IMR-90 (cell line): ENCODE results near the gene PROSER2. TPM values are rescaled to one million over a fixed set of nuclear protein-coding genes. Genes with fewer than 3 reads are reported as not detected.

Experiments
- ATAC-seq: fragments of 200-7000 bp; cut with Tn5 transposase; 2 replicates; pipeline ENCODE4 v1.9.1; 2020; ENCODE audit warnings: low read depth, mild to moderate bottlenecking, moderate library complexity
- BruUV-seq: library from RNA; stranded (reverse); fragments of 400-500 nt; replicated peaks from 2 replicates; lab custom pipeline; 2021; lab: Mats Ljungman, UMichigan
- CTCF ChIA-PET: fragments of 300-600 bp; formaldehyde crosslinking; extraction: SDS; loops from one replicate; lab custom pipeline; 2021; ENCODE audit warnings: antibody characterized with exemption; lab: Yijun Ruan, JAX
- POLR2A ChIA-PET: fragments of 300-600 bp; sonication (Branson Sonifier 250); formaldehyde crosslinking; loops from one replicate; lab custom pipeline; 2022; ENCODE audit warnings: antibody characterized with exemption; ENCODE audit not compliant: unreplicated experiment; lab: Charles Lee
- DNase-seq: peaks from one replicate; pipeline ENCODE4 v3.0.0; 2013
- H2AFZ ChIP-seq: replicated peaks from 2 replicates; pipeline ENCODE3; 2013; ENCODE audit warnings: low read length, mild to moderate bottlenecking; ENCODE audit not compliant: poor library complexity
- H2AK5ac ChIP-seq: 2 replicates; pipeline ENCODE4 v1.6.1; 2013; ENCODE audit warnings: low read depth, low read length, inconsistent platforms
- H2AK9ac ChIP-seq: replicated peaks from 2 replicates; pipeline ENCODE3; 2013; ENCODE audit warnings: mild to moderate bottlenecking, low read depth, low read length, moderate library complexity; ENCODE audit not compliant: poor library complexity
- H2BK120ac ChIP-seq: 2 replicates; pipeline ENCODE4 v1.6.1; 2013; ENCODE audit warnings: low read depth, low read length, inconsistent platforms
- H2BK15ac ChIP-seq: 3 replicates; pipeline ENCODE4 v1.6.1; 2013; ENCODE audit warnings: low read depth, low read length, inconsistent platforms
- H2BK20ac ChIP-seq: 2 replicates; pipeline ENCODE4 v1.6.1; 2013; ENCODE audit warnings: low read depth, mild to moderate bottlenecking, inconsistent platforms, low read length, moderate library complexity
- H2BK5ac ChIP-seq: 2 replicates; pipeline ENCODE4 v1.6.1; 2013; ENCODE audit warnings: mild to moderate bottlenecking, low read depth, low read length, inconsistent platforms; ENCODE audit not compliant: poor library complexity, severe bottlenecking
- H3K14ac ChIP-seq: replicated peaks from 2 replicates; pipeline ENCODE4 v1.6.1; 2013; ENCODE audit warnings: low read depth, low read length, inconsistent platforms
- H3K18ac ChIP-seq: 2 replicates; pipeline ENCODE4 v1.6.1; 2013; ENCODE audit warnings: low read depth, low read length, control low read depth
- H3K23ac ChIP-seq: 2 replicates; pipeline ENCODE4 v1.6.1; 2013; ENCODE audit warnings: low read depth, low read length, inconsistent platforms
- H3K27ac ChIP-seq: 2 replicates; pipeline ENCODE4 v1.5.1; 2013; ENCODE audit warnings: mild to moderate bottlenecking, control low read depth, low read length; ENCODE audit not compliant: insufficient read depth
- H3K27me3 ChIP-seq: 2 replicates; pipeline ENCODE4 v1.6.1; 2013; ENCODE audit warnings: low read length; ENCODE audit not compliant: control insufficient read depth, insufficient read depth
- H3K36me3 ChIP-seq: 2 replicates; pipeline ENCODE4 v1.6.1; 2013; ENCODE audit warnings: low read length, mixed read lengths; ENCODE audit not compliant: control insufficient read depth, insufficient read depth
- H3K4ac ChIP-seq: 2 replicates; pipeline ENCODE4 v1.6.1; 2013; ENCODE audit warnings: low read depth, low read length, inconsistent platforms
- H3K4me1 ChIP-seq: 2 replicates; pipeline ENCODE4 v1.6.1; 2013; ENCODE audit warnings: low read length, mixed read lengths; ENCODE audit not compliant: control insufficient read depth, insufficient read depth
- H3K4me2 ChIP-seq: 2 replicates; pipeline ENCODE4 v1.6.1; 2013; ENCODE audit warnings: low read depth, mild to moderate bottlenecking, control low read depth, low read length, moderate library complexity
- H3K4me3 ChIP-seq: 2 replicates; pipeline ENCODE4 v1.5.1; 2013; ENCODE audit warnings: low read depth, mild to moderate bottlenecking, control low read depth, low read length, moderate library complexity; ENCODE audit not compliant: insufficient read depth
- H3K56ac ChIP-seq: 2 replicates; pipeline ENCODE4 v1.6.1; 2013; ENCODE audit warnings: low read length, inconsistent platforms; ENCODE audit not compliant: insufficient read depth; ENCODE audit errors: extremely low read depth
- H3K79me1 ChIP-seq, 2 experiments: 2 replicates each; pipeline ENCODE4 v1.6.1; 2013; ENCODE audit warnings: low read length in 2 of 2, inconsistent platforms in 1 of 2, low read depth in 1 of 2
- H3K9ac ChIP-seq: 2 replicates; pipeline ENCODE4 v1.6.1; 2013; ENCODE audit warnings: low read depth, low read length, control low read depth
- H3K9me1 ChIP-seq: 2 replicates; pipeline ENCODE4 v1.6.1; 2013; ENCODE audit warnings: low read length, inconsistent platforms; ENCODE audit not compliant: insufficient read depth
- H3K9me3 ChIP-seq: 2 replicates; pipeline ENCODE4 v1.6.1; 2013; ENCODE audit warnings: low read length; ENCODE audit not compliant: control insufficient read depth, insufficient read depth
- H4K20me1 ChIP-seq: 2 replicates; pipeline ENCODE4 v1.6.1; 2013; ENCODE audit warnings: low read length, inconsistent platforms; ENCODE audit not compliant: insufficient read depth
- H4K5ac ChIP-seq: 2 replicates; pipeline ENCODE4 v1.6.1; 2013; ENCODE audit warnings: mild to moderate bottlenecking, low read depth, low read length, control low read depth
- H4K8ac ChIP-seq, 2 experiments: 2 replicates each; pipeline ENCODE4 v1.6.1; 2013; ENCODE audit warnings: low read depth in 2 of 2, low read length in 2 of 2, control low read depth in 1 of 2, inconsistent platforms in 1 of 2
- H4K91ac ChIP-seq: 2 replicates; pipeline ENCODE4 v1.6.1; 2013; ENCODE audit warnings: low read depth, low read length, inconsistent platforms; ENCODE audit not compliant: insufficient read depth
- BHLHE40 ChIP-seq: fragments of 150-350 bp; IDR thresholded peaks from 2 replicates; pipeline ENCODE4 v1.6.1; 2016; ENCODE audit warnings: mild to moderate bottlenecking, low read depth, low read length
- CEBPB ChIP-seq: IDR thresholded peaks from 2 replicates; pipeline ENCODE4 v1.6.1; 2012; ENCODE audit warnings: low read depth, low read length, improper control_type of control experiment
- CHD1 ChIP-seq: IDR thresholded peaks from 2 replicates; pipeline ENCODE4 v1.6.1; 2012; ENCODE audit warnings: low read depth, low read length, improper control_type of control experiment
- FOS ChIP-seq: fragments of 150-350 bp; IDR thresholded peaks from 2 replicates; pipeline ENCODE4 v1.6.1; 2016; ENCODE audit warnings: low read depth, low read length
- MAFK ChIP-seq: IDR thresholded peaks from 2 replicates; pipeline ENCODE4 v1.6.1; 2012; ENCODE audit warnings: low read depth, low read length, improper control_type of control experiment
- MAZ ChIP-seq: IDR thresholded peaks from 2 replicates; pipeline ENCODE4 v1.6.1; 2012; ENCODE audit warnings: low read depth, mild to moderate bottlenecking, low read length, improper control_type of control experiment, moderate library complexity, borderline replicate concordance
- MXI1 ChIP-seq: IDR thresholded peaks from 2 replicates; pipeline ENCODE4 v1.6.1; 2012; ENCODE audit warnings: low read depth, mild to moderate bottlenecking, low read length, moderate library complexity, borderline replicate concordance
- NFE2L2 ChIP-seq: fragments of 150-350 bp; IDR thresholded peaks from 2 replicates; pipeline ENCODE4 v1.6.1; 2016; ENCODE audit warnings: low read depth, mild to moderate bottlenecking, low read length
- POLR2A ChIP-seq: IDR thresholded peaks from 2 replicates; pipeline ENCODE4 v1.6.1; 2012; ENCODE audit warnings: mild to moderate bottlenecking, low read depth, low read length
- RAD21 ChIP-seq: IDR thresholded peaks from 2 replicates; pipeline ENCODE4 v1.6.1; 2012; ENCODE audit warnings: low read length, improper control_type of control experiment
- RFX5 ChIP-seq: IDR thresholded peaks from 2 replicates; pipeline ENCODE4 v1.8.0; 2012; ENCODE audit warnings: low read depth, mild to moderate bottlenecking, low read length, moderate library complexity
- SMC3 ChIP-seq: fragments of 150-350 bp; IDR thresholded peaks from 2 replicates; pipeline ENCODE4 v1.6.1; 2016; ENCODE audit warnings: low read depth, mild to moderate bottlenecking, antibody characterized with exemption, low read length, moderate library complexity
- WGBS, 2 experiments: methylation state at CpG; one replicate each; pipeline versions ENCODE4 v1.1.5 to v1.1.7; 2013; ENCODE audit warnings: missing lambda C conversion rate in 2 of 2; ENCODE audit not compliant: insufficient read length in 1 of 2; ENCODE audit errors: extremely low coverage in 2 of 2; 5-methylcytosine and 5-hydroxymethylcytosine counted together
- dilution Hi-C: fragments of 300-500 bp; cut with HindIII; formaldehyde crosslinking; loops from one replicate; pipeline ENCODE4 v1.14.3; 2018; ENCODE audit warnings: low sequenced_read_pairs; ENCODE audit not compliant: unreplicated experiment
- in situ Hi-C: fragments of 300-500 bp; cut with MboI; formaldehyde crosslinking; loops from 3 replicates; pipeline ENCODE4 v1.14.3; 2019; ENCODE audit warnings: low sequenced_read_pairs, inconsistent platforms, mixed read lengths
- intact Hi-C: fragments of 100-400 bp; cut with micrococcal nuclease; formaldehyde crosslinking; loops from 2 replicates; pipeline ENCODE4 v1.10.0; 2022
- polyA plus RNA-seq, 3 experiments: library from polyadenylated mRNA; depleted of rRNA; stranded (reverse); fragments of >200 nt; gene quantifications; 2 replicates each; pipeline ENCODE4 v1.2.3, GENCODE V29; 2012; ENCODE audit warnings: low replicate concordance in 1 of 3
- total RNA-seq: library from RNA; depleted of rRNA; stranded (reverse); fragments of >200 nt; gene quantifications from 2 replicates; pipeline ENCODE4 v1.2.3, GENCODE V29; 2012
- TF ChIP-seq, protein P1 (sequence below): fragments of 150-350 bp; IDR thresholded peaks from 2 replicates; pipeline ENCODE4 v1.6.1; 2017; ENCODE audit warnings: mild to moderate bottlenecking, antibody characterized with exemption, low read length, low read depth
- TF ChIP-seq, protein P2 (sequence below): conservative IDR thresholded peaks from 2 replicates; pipeline ENCODE4 v1.5.1; 2012; ENCODE audit warnings: mild to moderate bottlenecking, low read depth, low read length, improper control_type of control experiment
- TF ChIP-seq, protein P3 (sequence below): fragments of 150-350 bp; IDR thresholded peaks from 2 replicates; pipeline ENCODE4 v1.6.1; 2016; ENCODE audit warnings: low read depth, mild to moderate bottlenecking, low read length, moderate library complexity, borderline replicate concordance

The PROSER2 gene
- total and polyA plus RNA-seq, 2 of the 4 experiments (the other 2 are of a cell fraction), result 1.4 to 2.0 TPM

DNA sequence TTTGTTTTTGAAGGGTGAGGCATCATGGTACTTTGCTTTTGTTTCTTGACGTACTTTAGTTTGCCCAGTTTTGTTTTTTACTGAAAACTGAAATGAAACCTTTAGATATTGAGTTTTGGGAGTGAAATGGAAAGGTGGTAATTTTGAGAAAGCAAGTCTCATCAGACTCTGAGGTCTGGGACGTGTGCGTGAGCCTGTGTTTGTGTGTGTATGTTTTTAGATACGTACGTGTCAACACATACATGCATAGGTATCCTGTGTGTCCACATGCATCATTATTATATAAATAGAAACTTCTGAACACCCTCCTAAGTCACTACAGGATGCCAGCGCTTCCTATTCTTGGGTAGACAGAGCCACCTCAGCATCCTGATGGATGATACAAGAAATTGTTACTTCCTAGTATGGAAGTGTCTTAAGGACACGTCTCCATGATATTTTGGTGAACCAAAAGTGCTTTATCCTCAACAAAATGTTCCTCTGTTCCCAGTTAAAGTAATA, 47.8 kb downstream of the PROSER2 start:
- Histone ChIP-seq H3K9me3 (no peaks in the 10 kb centered on the region), H2AK5ac (no peak overlapping the region), H3K23ac (no peak overlapping the region), H3K4ac (no peak overlapping the region), H3K4me3 (no peak overlapping the region), H2BK120ac (no peak overlapping the region), H3K4me2 (no peak overlapping the region), H3K14ac (no peak overlapping the region), H3K27ac (no peak overlapping the region), H3K4me1 (peaks cover 12% of the 10 kb centered on the region), H3K9ac (no peak overlapping the region), H2BK15ac (no peak overlapping the region), H2BK20ac (no peak overlapping the region), H4K8ac (no peak overlapping the region), H4K5ac (no peak overlapping the region), H3K9me1 (peaks cover 12% of the 10 kb centered on the region), H3K56ac (no peak overlapping the region), H3K27me3 (no peaks in the 10 kb centered on the region), H2AFZ (no peak overlapping the region), H2AK9ac (no peak overlapping the region), H3K79me1 (no peaks in the 10 kb centered on the region), H4K20me1 (no peaks in the 10 kb centered on the region), H4K91ac (no peak overlapping the region), H3K18ac (no peak overlapping the region), H2BK5ac (no peak overlapping the region), H3K36me3 (no peaks in the 10 kb centered on the region)
- DNase-seq, result no peak
- POLR2A ChIA-PET, result no interaction called here
- dilution Hi-C loops, result no loop called here
- ATAC-seq, result no peak
- BruUV-seq, result no TSS peak
- CTCF ChIA-PET, result interaction anchor here (0.8 kb wide), 1 partner anchor 52 kb away, joined by 3 read pairs; no protein-coding TSS in a partner anchor
- TF ChIP-seq CEBPB (no peak), MAFK (no peak), MXI1 (no peak), RFX5 (no peak), RAD21 (no peak), POLR2A (no peak), FOS (no peak), NFE2L2 (no peak), BHLHE40 (no peak), SMC3 (no peak), CHD1 (no peak), MAZ (no peak)
- TF ChIP-seq, protein P1, sequence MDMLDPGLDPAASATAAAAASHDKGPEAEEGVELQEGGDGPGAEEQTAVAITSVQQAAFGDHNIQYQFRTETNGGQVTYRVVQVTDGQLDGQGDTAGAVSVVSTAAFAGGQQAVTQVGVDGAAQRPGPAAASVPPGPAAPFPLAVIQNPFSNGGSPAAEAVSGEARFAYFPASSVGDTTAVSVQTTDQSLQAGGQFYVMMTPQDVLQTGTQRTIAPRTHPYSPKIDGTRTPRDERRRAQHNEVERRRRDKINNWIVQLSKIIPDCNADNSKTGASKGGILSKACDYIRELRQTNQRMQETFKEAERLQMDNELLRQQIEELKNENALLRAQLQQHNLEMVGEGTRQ, result no peak
- TF ChIP-seq, protein P2, sequence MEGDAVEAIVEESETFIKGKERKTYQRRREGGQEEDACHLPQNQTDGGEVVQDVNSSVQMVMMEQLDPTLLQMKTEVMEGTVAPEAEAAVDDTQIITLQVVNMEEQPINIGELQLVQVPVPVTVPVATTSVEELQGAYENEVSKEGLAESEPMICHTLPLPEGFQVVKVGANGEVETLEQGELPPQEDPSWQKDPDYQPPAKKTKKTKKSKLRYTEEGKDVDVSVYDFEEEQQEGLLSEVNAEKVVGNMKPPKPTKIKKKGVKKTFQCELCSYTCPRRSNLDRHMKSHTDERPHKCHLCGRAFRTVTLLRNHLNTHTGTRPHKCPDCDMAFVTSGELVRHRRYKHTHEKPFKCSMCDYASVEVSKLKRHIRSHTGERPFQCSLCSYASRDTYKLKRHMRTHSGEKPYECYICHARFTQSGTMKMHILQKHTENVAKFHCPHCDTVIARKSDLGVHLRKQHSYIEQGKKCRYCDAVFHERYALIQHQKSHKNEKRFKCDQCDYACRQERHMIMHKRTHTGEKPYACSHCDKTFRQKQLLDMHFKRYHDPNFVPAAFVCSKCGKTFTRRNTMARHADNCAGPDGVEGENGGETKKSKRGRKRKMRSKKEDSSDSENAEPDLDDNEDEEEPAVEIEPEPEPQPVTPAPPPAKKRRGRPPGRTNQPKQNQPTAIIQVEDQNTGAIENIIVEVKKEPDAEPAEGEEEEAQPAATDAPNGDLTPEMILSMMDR, result no peak
- TF ChIP-seq, protein P3, sequence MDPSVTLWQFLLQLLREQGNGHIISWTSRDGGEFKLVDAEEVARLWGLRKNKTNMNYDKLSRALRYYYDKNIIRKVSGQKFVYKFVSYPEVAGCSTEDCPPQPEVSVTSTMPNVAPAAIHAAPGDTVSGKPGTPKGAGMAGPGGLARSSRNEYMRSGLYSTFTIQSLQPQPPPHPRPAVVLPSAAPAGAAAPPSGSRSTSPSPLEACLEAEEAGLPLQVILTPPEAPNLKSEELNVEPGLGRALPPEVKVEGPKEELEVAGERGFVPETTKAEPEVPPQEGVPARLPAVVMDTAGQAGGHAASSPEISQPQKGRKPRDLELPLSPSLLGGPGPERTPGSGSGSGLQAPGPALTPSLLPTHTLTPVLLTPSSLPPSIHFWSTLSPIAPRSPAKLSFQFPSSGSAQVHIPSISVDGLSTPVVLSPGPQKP, result no peak
- WGBS, 2 experiments, result no CpG with 5 or more reads among the region's 7 CpGs
- in situ Hi-C loops, result no loop called here
- intact Hi-C loops, result no loop called here
